GM23338 (cell line): Measurements from ENCODE around the gene MRTFA.

Experiments used
- CREB1 ChIP-seq: fragments of 250-450 bp; sonication (Bioruptor Pico); IDR thresholded peaks from 2 replicates; pipeline ENCODE4 v1.5.0; 2020; ENCODE audit warnings: low read depth, mild to moderate bottlenecking, moderate library complexity
- CTCF ChIP-seq, 2 experiments: fragments of 200-600 bp in 1 of 2; sonication (generic) in 1 of 2; conservative IDR thresholded peaks; 2 replicates each; pipeline versions ENCODE4 v1.5.1 to v1.6.1; 2016 to 2017; ENCODE audit warnings: antibody characterized with exemption in 2 of 2, low read depth in 2 of 2, mild to moderate bottlenecking in 2 of 2, moderate library complexity in 1 of 2
- ETS1 ChIP-seq: IDR thresholded peaks from 2 replicates; pipeline ENCODE4 v1.6.1; 2016; ENCODE audit warnings: antibody characterized with exemption
- EZH2 ChIP-seq: fragments of 200-600 bp; sonication (generic); IDR thresholded peaks from one replicate; pipeline ENCODE4 v1.8.0; 2017; ENCODE audit warnings: antibody characterized with exemption, mild to moderate bottlenecking, low read depth; ENCODE audit not compliant: unreplicated experiment
- EZH2phosphoT487 ChIP-seq: fragments of 200-600 bp; sonication (generic); IDR thresholded peaks from one replicate; pipeline ENCODE4 v1.8.1; 2018; ENCODE audit warnings: antibody characterized with exemption; ENCODE audit not compliant: unreplicated experiment
- JUNB ChIP-seq: IDR thresholded peaks from one replicate; pipeline ENCODE4 v1.6.1; 2016; ENCODE audit warnings: antibody characterized with exemption; ENCODE audit not compliant: unreplicated experiment
- NANOG ChIP-seq: IDR thresholded peaks from 2 replicates; pipeline ENCODE4 v1.6.1; 2016; ENCODE audit warnings: antibody characterized with exemption, borderline replicate concordance
- POLR2AphosphoS5 ChIP-seq: IDR thresholded peaks from 2 replicates; pipeline ENCODE4 v1.6.1; 2016; ENCODE audit warnings: antibody characterized with exemption, low read depth
- REST ChIP-seq: IDR thresholded peaks from one replicate; pipeline ENCODE4 v1.6.1; 2018; ENCODE audit warnings: antibody characterized with exemption; ENCODE audit not compliant: unreplicated experiment
- STAT1 ChIP-seq: IDR thresholded peaks from one replicate; pipeline ENCODE4 v1.6.1; 2016; ENCODE audit warnings: antibody characterized with exemption; ENCODE audit not compliant: unreplicated experiment
- ZNF114 ChIP-seq: fragments of 250-450 bp; sonication (Bioruptor Pico); IDR thresholded peaks from 2 replicates; pipeline ENCODE4 v1.5.0; 2020; ENCODE audit warnings: mild to moderate bottlenecking, moderate library complexity
- ZNF331 ChIP-seq: fragments of 250-450 bp; sonication (Bioruptor Pico); IDR thresholded peaks from 2 replicates; pipeline ENCODE4 v1.5.0; 2020; ENCODE audit warnings: low read depth, mild to moderate bottlenecking, moderate library complexity

GRCh38 chr22:40678493-40679248, 42.2 kb upstream of the MRTFA start:
- TF ChIP-seq ETS1 = no peak
- no peak for TF ChIP-seq CTCF (conservative IDR thresholded peaks at IDR 0.05; ENCODE audit: low read depth in 2 of 2)
- no peak for TF ChIP-seq EZH2
- TF ChIP-seq REST = no peak
- no peak for TF ChIP-seq EZH2phosphoT487
- TF ChIP-seq CREB1 (CRISPR knock-in tag) = no peak
- TF ChIP-seq STAT1 = no peak
- no peak for TF ChIP-seq POLR2AphosphoS5
- no peak for TF ChIP-seq ZNF114
- TF ChIP-seq JUNB = no peak
- TF ChIP-seq ZNF331 (CRISPR knock-in tag) = no peak
- TF ChIP-seq NANOG = no peak
